ENCODE measurements around the gene HEPN1.

Gene HEPN1

DNA sequence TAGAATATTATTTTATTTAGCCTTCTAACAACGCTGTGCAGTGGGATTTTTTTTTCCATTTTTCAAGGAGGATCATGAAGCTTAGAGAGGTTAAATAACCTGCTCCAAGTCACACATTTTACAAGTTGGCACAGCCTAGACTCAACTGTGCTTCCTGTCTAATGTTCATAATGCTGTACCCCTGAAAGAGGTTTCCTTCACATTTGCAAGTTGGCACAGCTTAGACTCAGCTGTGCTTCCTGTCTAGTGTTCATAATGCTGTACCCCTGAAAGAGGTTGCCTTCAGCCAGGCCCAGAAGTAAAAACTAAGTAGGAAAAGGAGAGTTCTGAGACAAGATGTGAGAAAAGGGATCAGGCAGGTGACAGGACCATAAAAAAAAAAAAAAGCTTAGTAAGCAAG, 24.7 kb downstream of the HEPN1 start:
- FAIRE-seq (no peak), DNase-seq (ENCODE audit: insufficient read length, low spot score) (no peak)
- TF ChIP-seq POU2F2 (IDR thresholded peaks at IDR 0.05; ENCODE audit: low read depth, low read length) (no peak), SPI1 (IDR thresholded peaks at IDR 0.05; ENCODE audit: low read depth, low read length) (no peak), TAF1 (IDR thresholded peaks at IDR 0.05; ENCODE audit: low read depth, low read length) (no peak), POLR2AphosphoS5 (IDR thresholded peaks at IDR 0.05; ENCODE audit: low read depth, low read length) (no peak), PAX5 (IDR thresholded peaks at IDR 0.05; ENCODE audit: insufficient read depth, low read length, severe bottlenecking) (no peak), POLR2A (IDR thresholded peaks at IDR 0.05; ENCODE audit: low read depth, low read length) (no peak)

DNA sequence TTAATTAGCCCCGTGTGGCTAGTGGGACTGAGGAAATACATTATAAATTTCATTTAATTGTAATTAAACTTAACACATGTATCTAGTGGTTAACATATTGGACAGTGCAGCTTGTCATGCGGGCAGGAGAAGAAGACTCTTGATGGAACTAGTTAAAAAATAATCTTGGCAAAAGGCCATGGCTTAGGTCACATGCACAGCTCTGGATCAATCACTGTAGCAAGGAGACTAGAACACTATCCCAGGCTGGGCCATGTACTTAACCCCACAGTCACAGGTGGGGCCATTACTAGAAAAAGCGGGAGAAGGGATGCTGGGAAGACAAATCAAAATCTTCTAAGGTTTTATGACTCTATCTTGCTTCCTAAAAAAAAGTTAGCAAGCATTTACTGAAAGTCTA, 25.5 kb downstream of the HEPN1 start:
- DNase-seq (ENCODE audit: insufficient read length, low spot score) (no peak), FAIRE-seq (no peak)
- TF ChIP-seq POLR2AphosphoS5 (IDR thresholded peaks at IDR 0.05; ENCODE audit: low read depth, low read length): no peak
- no peak for TF ChIP-seq POLR2A (IDR thresholded peaks at IDR 0.05; ENCODE audit: low read depth, low read length)
- no peak for TF ChIP-seq SPI1 (IDR thresholded peaks at IDR 0.05; ENCODE audit: low read depth, low read length)
- no peak for TF ChIP-seq TAF1 (IDR thresholded peaks at IDR 0.05; ENCODE audit: low read depth, low read length)
- TF ChIP-seq PAX5 (IDR thresholded peaks at IDR 0.05; ENCODE audit: insufficient read depth, low read length, severe bottlenecking): no peak
- no peak for TF ChIP-seq POU2F2 (IDR thresholded peaks at IDR 0.05; ENCODE audit: low read depth, low read length)

DNA sequence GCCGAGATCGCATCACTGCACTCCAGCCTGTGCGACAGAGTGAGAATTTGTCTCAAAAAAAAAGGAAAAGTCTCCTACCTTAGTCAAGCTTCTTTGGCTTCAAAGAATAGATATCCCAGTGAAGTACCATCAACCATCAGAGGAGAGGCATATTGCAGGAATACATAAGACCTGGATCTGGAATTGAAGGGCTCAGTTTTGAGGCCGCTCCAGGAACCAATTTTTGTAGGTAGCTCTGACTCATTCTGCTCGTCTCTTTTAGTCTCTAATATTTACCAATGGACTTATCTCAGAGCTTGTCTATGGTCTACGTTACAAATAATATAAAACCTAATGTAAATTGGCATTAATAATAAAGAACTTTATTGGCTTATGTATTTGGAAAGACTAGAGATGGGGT, 26.8 kb downstream of the HEPN1 start:
- DNase-seq (ENCODE audit: insufficient read length, low spot score): no peak
- TF ChIP-seq PAX5 (IDR thresholded peaks at IDR 0.05; ENCODE audit: insufficient read depth, low read length, severe bottlenecking) (no peak), POLR2AphosphoS5 (IDR thresholded peaks at IDR 0.05; ENCODE audit: low read depth, low read length) (no peak), SPI1 (IDR thresholded peaks at IDR 0.05; ENCODE audit: low read depth, low read length) (no peak), TAF1 (IDR thresholded peaks at IDR 0.05; ENCODE audit: low read depth, low read length) (no peak), POU2F2 (IDR thresholded peaks at IDR 0.05; ENCODE audit: low read depth, low read length) (no peak), POLR2A (IDR thresholded peaks at IDR 0.05; ENCODE audit: low read depth, low read length) (no peak)
- no peak for FAIRE-seq

DNA sequence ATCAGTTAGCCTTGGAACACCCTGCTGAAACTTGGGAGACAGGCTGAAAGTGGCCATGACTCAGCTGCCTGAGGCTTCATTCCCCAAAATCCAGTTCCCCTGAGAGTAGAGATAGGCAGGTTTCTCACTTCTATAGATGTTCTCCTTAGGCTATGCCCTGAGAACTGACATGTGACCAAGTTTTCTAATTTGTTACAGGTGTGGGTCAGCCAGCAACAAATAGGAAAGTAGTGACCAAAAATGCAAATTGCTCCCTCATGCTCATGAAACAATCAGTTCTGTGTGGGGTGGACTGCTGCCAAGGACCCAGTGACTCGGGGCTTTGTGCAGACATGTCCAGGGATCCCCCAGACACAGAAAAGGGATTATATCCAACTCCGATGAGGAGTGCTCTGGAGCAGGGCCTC, 27.7 kb downstream of the HEPN1 start:
- FAIRE-seq (no peak), DNase-seq (ENCODE audit: insufficient read length, low spot score) (no peak)
- no peak for TF ChIP-seq POU2F2 (IDR thresholded peaks at IDR 0.05; ENCODE audit: low read depth, low read length)
- no peak for TF ChIP-seq TAF1 (IDR thresholded peaks at IDR 0.05; ENCODE audit: low read depth, low read length)
- TF ChIP-seq POLR2AphosphoS5 (IDR thresholded peaks at IDR 0.05; ENCODE audit: low read depth, low read length): no peak
- no peak for TF ChIP-seq POLR2A (IDR thresholded peaks at IDR 0.05; ENCODE audit: low read depth, low read length)
- TF ChIP-seq PAX5 (IDR thresholded peaks at IDR 0.05; ENCODE audit: insufficient read depth, low read length, severe bottlenecking): no peak
- TF ChIP-seq SPI1 (IDR thresholded peaks at IDR 0.05; ENCODE audit: low read depth, low read length): no peak

GRCh38 chr11:124950601-124951330, 31.7 kb downstream of the HEPN1 start:
- no peak for TF ChIP-seq POLR2AphosphoS5 (IDR thresholded peaks at IDR 0.05; ENCODE audit: low read depth, low read length)
- TF ChIP-seq POLR2A (IDR thresholded peaks at IDR 0.05; ENCODE audit: low read depth, low read length): no peak
- TF ChIP-seq POU2F2 (IDR thresholded peaks at IDR 0.05; ENCODE audit: low read depth, low read length): no peak
- TF ChIP-seq PAX5 (IDR thresholded peaks at IDR 0.05; ENCODE audit: insufficient read depth, low read length, severe bottlenecking): no peak
- TF ChIP-seq SPI1 (IDR thresholded peaks at IDR 0.05; ENCODE audit: low read depth, low read length): no peak
- no peak for TF ChIP-seq TAF1 (IDR thresholded peaks at IDR 0.05; ENCODE audit: low read depth, low read length)
- DNase-seq (ENCODE audit: insufficient read length, low spot score): no peak
- no peak for FAIRE-seq

- FAIRE-seq: no peak
- no peak for DNase-seq (ENCODE audit: insufficient read length, low spot score)
- no peak for TF ChIP-seq SPI1 (IDR thresholded peaks at IDR 0.05; ENCODE audit: low read depth, low read length)
- no peak for TF ChIP-seq POLR2AphosphoS5 (IDR thresholded peaks at IDR 0.05; ENCODE audit: low read depth, low read length)
- TF ChIP-seq POU2F2 (IDR thresholded peaks at IDR 0.05; ENCODE audit: low read depth, low read length): no peak
- TF ChIP-seq TAF1 (IDR thresholded peaks at IDR 0.05; ENCODE audit: low read depth, low read length): no peak
- TF ChIP-seq PAX5 (IDR thresholded peaks at IDR 0.05; ENCODE audit: insufficient read depth, low read length, severe bottlenecking): no peak
- no peak for TF ChIP-seq POLR2A (IDR thresholded peaks at IDR 0.05; ENCODE audit: low read depth, low read length)
These were observed 32.3 kb downstream of the HEPN1 start for GRCh38 chr11:124951341-124951740.

DNA sequence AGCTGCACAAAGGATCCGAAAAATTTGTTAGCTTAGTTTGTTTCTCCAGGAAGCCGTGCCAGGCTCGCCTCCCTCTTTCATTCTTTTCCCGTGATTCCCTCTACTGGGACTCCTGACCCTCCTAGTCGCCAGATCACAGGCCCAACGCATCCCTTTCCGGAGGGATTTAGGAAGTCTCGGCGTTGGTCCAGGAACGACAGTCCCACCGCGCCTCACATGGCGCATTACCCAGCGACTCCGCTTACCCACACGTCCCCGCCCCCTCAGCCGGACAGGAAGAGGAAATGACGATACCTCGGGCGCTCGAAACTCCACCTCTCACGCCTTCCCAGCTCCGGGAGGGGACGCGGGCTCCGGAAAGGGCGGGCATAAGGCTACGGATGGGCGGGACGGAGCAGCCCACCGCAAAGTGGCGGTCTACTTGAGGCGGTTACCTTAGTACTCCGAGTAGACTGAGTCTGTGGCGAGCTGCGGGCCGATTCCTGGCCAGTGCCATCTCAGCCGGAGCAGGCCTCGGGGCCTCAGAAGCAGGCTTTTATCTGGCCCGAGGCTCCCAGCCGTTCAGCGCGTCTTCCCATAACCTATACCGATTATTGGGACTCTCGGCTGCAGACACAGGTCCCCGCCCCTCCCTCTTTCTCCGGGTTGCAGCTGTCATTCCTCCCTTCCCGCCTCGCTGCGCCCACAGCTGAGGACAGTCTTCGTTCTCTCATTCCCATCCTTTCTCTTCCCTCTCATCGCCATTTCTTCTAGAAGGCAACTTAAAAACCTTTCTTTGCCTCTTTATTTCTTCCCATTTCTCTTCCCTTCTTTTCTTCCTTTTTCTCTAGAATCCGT, 34.9 kb downstream of the HEPN1 start, which contains the start of gene CCDC15:
Gene CCDC15 (plus strand): TSS at position 450 of the 837 bp plus-strand sequence. CDS start 531 bp downstream, outside the sequence.
- FAIRE-seq: peak; percentile 100
- TF ChIP-seq POLR2AphosphoS5 (IDR thresholded peaks at IDR 0.05; ENCODE audit: low read depth, low read length) (peak; percentile 97), PAX5 (IDR thresholded peaks at IDR 0.05; ENCODE audit: insufficient read depth, low read length, severe bottlenecking) (no peak), POLR2A (IDR thresholded peaks at IDR 0.05; ENCODE audit: low read depth, low read length) (peak; percentile 97), TAF1 (IDR thresholded peaks at IDR 0.05; ENCODE audit: low read depth, low read length) (peak; percentile 66), POU2F2 (IDR thresholded peaks at IDR 0.05; ENCODE audit: low read depth, low read length) (peak; percentile 84), SPI1 (IDR thresholded peaks at IDR 0.05; ENCODE audit: low read depth, low read length) (peak; percentile 40)
- DNase-seq (ENCODE audit: insufficient read length, low spot score): peak; percentile 71

GRCh38 chr11:124954590-124954955, 35.5 kb downstream of the HEPN1 start:
- TF ChIP-seq PAX5 (IDR thresholded peaks at IDR 0.05; ENCODE audit: insufficient read depth, low read length, severe bottlenecking): no peak
- TF ChIP-seq SPI1 (IDR thresholded peaks at IDR 0.05; ENCODE audit: low read depth, low read length): no peak
- FAIRE-seq (peak; percentile 61), DNase-seq (ENCODE audit: insufficient read length, low spot score) (no peak)

GRCh38 chr11:124955035-124955434, 36.0 kb downstream of the HEPN1 start:
- TF ChIP-seq PAX5 (IDR thresholded peaks at IDR 0.05; ENCODE audit: insufficient read depth, low read length, severe bottlenecking) (no peak), TAF1 (IDR thresholded peaks at IDR 0.05; ENCODE audit: low read depth, low read length) (no peak), POLR2A (IDR thresholded peaks at IDR 0.05; ENCODE audit: low read depth, low read length) (no peak), SPI1 (IDR thresholded peaks at IDR 0.05; ENCODE audit: low read depth, low read length) (no peak), POU2F2 (IDR thresholded peaks at IDR 0.05; ENCODE audit: low read depth, low read length) (no peak), POLR2AphosphoS5 (IDR thresholded peaks at IDR 0.05; ENCODE audit: low read depth, low read length) (no peak)
- FAIRE-seq (peak; percentile 9), DNase-seq (ENCODE audit: insufficient read length, low spot score) (no peak)
